Ovary (tissue), 9 donors: ENCODE measurements around the gene CCND1. TPM values are rescaled to one million over a fixed set of nuclear protein-coding genes. Genes with fewer than 3 reads are reported as not detected.

Experiments
- DNase-seq, 5 donors: peaks; one replicate each; pipeline ENCODE4 v3.0.0-alpha.2; 2019 to 2020
- H3K27ac ChIP-seq, 2 donors: fragments of 200-600 bp; one replicate each; pipeline versions ENCODE4 v1.5.1 to v1.8.0; 2019 to 2022
- H3K27me3 ChIP-seq: fragments of 200-600 bp; one replicate; pipeline ENCODE4 v1.8.0; 2022
- H3K36me3 ChIP-seq: fragments of 200-600 bp; sonication (generic); one replicate; pipeline ENCODE4 v1.5.1; 2019
- H3K4me1 ChIP-seq: one replicate; pipeline ENCODE4 v1.8.1; 2013; ENCODE audit warnings: mild to moderate bottlenecking, moderate library complexity; ENCODE audit not compliant: insufficient read depth
- H3K4me3 ChIP-seq: fragments of 200-600 bp; sonication (generic); one replicate; pipeline ENCODE4 v1.5.1; 2017
- H3K9me3 ChIP-seq, 2 donors: fragments of 200-600 bp in 1 of 2; sonication (generic) in 1 of 2; one replicate each; pipeline versions ENCODE4 v1.5.1 to v1.8.1; 2013 to 2019; ENCODE audit warnings: mild to moderate bottlenecking in 1 of 2, moderate library complexity in 1 of 2
- EP300 ChIP-seq: sonication (generic); formaldehyde crosslinking; IDR thresholded peaks from one replicate; pipeline ENCODE4 v1.6.1; 2017; ENCODE audit warnings: antibody characterized with exemption
- POLR2A ChIP-seq: fragments of 450-650 bp; IDR thresholded peaks from one replicate; pipeline ENCODE4 v1.6.1; 2017; ENCODE audit warnings: antibody characterized with exemption, mild to moderate bottlenecking, moderate library complexity
- WGBS, 3 donors: extraction: QIAGEN DNeasy Blood & Tissue Kit in 1 of 3; methylation state at CpG; one replicate each; pipeline versions ENCODE4 v1.1.5 to v1.1.7; 2013 to 2017; 5-methylcytosine and 5-hydroxymethylcytosine counted together
- intact Hi-C, 4 donors: fragments of 100-400 bp; cut with DNase I; formaldehyde crosslinking; loops; one replicate each; pipeline versions ENCODE4 v1.11.0 to v1.15.1; 2022 to 2023
- polyA plus RNA-seq, 2 donors: library from polyadenylated mRNA; stranded (reverse); fragments of 200-250 nt in 1 of 2; fragments of 350-450 nt in 1 of 2; fragmentation: Illumina TruSeq in 1 of 2; extraction: RNeasy Lipid Tissue Mini Kit (QIAGEN cat#74804) in 1 of 2; gene quantifications; one replicate each; pipeline ENCODE4 v1.2.3, GENCODE V29; 2013 to 2014
- total RNA-seq, 7 donors: library from RNA; depleted of rRNA in 2 of 7; stranded (reverse); fragments of >200 nt in 2 of 7; fragmentation: NEBNext Ultra II Directional in 3 of 7; extraction: Animal tissue kit (Norgen Biotek cat#: 25700) in 3 of 7; gene quantifications; one replicate each; pipeline versions ENCODE4 v1.1.0 to v1.2.4, GENCODE V29; 2016 to 2023
- TF ChIP-seq, protein P1 (sequence below), 3 donors: fragments of 450-650 bp in 2 of 3; fragments of 200-600 bp in 1 of 3; IDR thresholded peaks; one replicate each; pipeline versions ENCODE4 v1.5.1 to v1.8.0; 2016 to 2022; ENCODE audit warnings: antibody characterized with exemption in 3 of 3, mild to moderate bottlenecking in 1 of 3
- donor health status: DM: no; HTN: no; CAD: no; lungs with moderate emphysema.
- donor health status: DM: no; HTN: no; CAD: no.
- donor health status: Bipolar disorder and iron deficiency.
- donor health status: DM: yes; HTN: yes; CAD: no.
- donor health status: DM: no; HTN: no; CAD: no.
- donor health status: DM: yes; HTN: yes; CAD: no.

Gene CCND1
- total and polyA plus RNA-seq, 9 donors = 3.4 to 58.9 (median 19.2) TPM

DNA sequence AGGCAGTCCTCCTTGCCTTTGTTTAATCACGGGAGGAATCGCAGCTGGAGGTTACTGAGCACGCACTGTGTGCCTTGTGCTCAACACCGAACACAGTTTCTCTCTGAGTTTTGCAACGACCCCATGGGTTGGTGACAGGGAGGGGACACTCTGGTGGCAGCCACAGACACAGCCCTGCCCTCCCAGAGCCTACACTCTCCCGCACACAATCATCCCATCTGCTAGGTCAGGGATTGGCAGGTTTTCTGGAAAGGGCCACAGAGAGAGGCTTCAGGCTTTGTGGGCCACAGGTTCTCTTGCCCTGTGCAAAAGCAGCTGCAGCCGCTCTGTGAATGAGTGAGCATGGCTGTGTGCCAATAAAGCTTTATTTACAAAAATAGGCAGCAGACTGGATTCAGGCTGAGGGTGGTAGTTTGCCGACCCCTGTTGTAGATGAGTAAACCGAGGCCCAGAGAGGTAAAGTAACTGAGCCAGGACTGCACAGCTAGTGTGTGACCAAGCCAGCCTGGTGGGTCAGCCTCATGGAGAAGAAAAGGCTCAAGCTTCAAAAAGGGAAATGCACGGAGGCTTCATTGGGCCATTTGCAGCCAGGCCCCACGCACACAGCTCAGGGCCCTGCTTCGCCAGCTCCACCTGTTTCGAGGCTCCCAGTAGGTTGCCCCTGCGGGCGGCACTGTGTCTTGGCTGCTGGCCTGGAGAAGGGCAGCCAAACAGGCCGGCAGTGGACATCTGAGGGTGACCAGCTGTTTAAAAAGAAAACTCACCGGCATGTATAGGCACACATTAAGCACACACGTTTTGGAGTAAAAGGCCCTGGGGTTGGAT is 17.9 kb downstream of the CCND1 start:
- H3K4me3 ChIP-seq = no peak overlapping the region
- peak in 1 of 5 donors; percentile 15 for DNase-seq
- intact Hi-C loops = no loop called here
- TF ChIP-seq EP300 (no peak), POLR2A (no peak)
- TF ChIP-seq, protein P1, sequence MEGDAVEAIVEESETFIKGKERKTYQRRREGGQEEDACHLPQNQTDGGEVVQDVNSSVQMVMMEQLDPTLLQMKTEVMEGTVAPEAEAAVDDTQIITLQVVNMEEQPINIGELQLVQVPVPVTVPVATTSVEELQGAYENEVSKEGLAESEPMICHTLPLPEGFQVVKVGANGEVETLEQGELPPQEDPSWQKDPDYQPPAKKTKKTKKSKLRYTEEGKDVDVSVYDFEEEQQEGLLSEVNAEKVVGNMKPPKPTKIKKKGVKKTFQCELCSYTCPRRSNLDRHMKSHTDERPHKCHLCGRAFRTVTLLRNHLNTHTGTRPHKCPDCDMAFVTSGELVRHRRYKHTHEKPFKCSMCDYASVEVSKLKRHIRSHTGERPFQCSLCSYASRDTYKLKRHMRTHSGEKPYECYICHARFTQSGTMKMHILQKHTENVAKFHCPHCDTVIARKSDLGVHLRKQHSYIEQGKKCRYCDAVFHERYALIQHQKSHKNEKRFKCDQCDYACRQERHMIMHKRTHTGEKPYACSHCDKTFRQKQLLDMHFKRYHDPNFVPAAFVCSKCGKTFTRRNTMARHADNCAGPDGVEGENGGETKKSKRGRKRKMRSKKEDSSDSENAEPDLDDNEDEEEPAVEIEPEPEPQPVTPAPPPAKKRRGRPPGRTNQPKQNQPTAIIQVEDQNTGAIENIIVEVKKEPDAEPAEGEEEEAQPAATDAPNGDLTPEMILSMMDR (IDR thresholded peaks at IDR 0.05) = no peak
- no peaks in the 10 kb centered on the region for H3K4me1 ChIP-seq
- H3K9me3 ChIP-seq = no peaks in the 10 kb centered on the region
- H3K27me3 ChIP-seq = no peaks in the 10 kb centered on the region
- no peaks in the 10 kb centered on the region for H3K36me3 ChIP-seq
- H3K27ac ChIP-seq = no peak overlapping the region
- WGBS, 3 donors = 44 to 59% (median 52%) methylated on average over 18 of the region's 18 CpGs

DNA sequence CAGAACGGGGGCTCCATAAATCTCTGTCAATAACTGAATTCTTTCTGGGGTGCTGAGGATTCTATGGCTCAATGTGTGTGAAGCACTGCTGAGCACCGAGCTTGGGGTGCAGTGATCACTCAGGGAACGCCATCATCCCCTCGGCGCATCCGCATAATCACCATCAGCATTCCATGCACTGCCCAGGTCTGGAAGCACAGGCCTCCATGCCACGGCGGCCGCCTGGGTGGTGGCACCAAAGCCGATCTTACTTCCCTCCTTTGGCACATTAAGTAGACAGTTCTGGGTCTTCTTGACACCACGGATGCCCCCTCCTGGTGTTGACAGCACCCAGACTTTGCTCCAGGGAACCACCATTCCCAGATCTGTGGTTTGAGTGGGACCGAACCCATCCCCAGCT is 18.6 kb downstream of the CCND1 start:
- Histone ChIP-seq H3K27ac (no peak overlapping the region), H3K27me3 (no peaks in the 10 kb centered on the region), H3K4me3 (no peak overlapping the region), H3K4me1 (no peaks in the 10 kb centered on the region), H3K9me3 (no peaks in the 10 kb centered on the region), H3K36me3 (no peaks in the 10 kb centered on the region)
- TF ChIP-seq, protein P1 (IDR thresholded peaks at IDR 0.05) = no peak
- intact Hi-C loops = no loop called here
- WGBS, 3 donors = 85 to 86% (median 85%) methylated on average over 12 of the region's 12 CpGs
- DNase-seq = no peak

DNA sequence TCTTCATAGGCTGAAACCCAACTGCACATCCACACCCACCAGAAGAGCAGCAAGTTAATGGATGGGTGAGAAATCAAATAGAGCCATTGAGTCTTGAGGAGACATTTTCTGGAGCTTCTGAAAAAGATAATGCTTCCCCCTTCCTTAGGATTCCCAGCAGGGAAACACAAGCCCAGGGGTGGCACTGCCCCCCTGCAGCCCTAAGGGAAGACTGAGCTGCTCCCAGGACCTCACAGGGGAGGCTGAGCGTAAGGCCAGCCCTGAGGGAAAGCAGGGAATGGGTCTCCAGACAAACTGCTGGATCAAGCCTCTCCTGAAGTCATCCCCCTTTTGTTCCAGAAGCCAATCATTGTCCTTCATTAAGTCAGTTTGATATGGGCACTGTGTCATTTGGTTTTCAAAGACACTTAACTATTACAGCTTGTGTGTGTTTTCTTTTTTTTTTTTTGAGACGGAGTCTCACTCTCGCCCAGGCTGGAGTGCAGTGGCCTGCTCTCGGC is 19.1 kb downstream of the CCND1 start:
- TF ChIP-seq POLR2A (no peak), EP300 (no peak)
- TF ChIP-seq, protein P1 (IDR thresholded peaks at IDR 0.05) = no peak
- Histone ChIP-seq H3K27ac (no peak overlapping the region), H3K27me3 (no peaks in the 10 kb centered on the region), H3K9me3 (no peaks in the 10 kb centered on the region), H3K36me3 (no peaks in the 10 kb centered on the region), H3K4me1 (no peaks in the 10 kb centered on the region), H3K4me3 (no peak overlapping the region)
- intact Hi-C loops = no loop called here
- WGBS, 3 donors = 86 to 93% (median 86%) methylated on average over 4 of the region's 4 CpGs
- DNase-seq = peak in 1 of 5 donors; percentile 5

DNA sequence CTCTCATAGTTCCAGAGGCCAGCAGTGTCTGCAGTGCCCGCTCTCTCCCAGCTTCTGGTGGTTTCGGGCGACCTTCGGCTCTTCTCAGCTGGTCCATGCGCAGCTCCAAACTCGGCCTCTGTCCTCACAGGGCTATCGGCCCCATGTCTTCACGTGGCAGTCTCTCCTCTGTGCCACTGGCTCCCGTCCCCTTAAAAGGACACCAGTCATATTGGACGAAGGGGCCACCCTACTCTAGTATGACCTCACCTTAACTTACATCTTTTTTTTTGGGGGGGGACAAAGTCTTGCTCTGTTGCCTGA is 20.4 kb downstream of the CCND1 start:
- Histone ChIP-seq H3K4me1 (no peaks in the 10 kb centered on the region), H3K4me3 (no peak overlapping the region), H3K36me3 (no peaks in the 10 kb centered on the region), H3K9me3 (no peaks in the 10 kb centered on the region), H3K27ac (no peak overlapping the region), H3K27me3 (no peaks in the 10 kb centered on the region)
- TF ChIP-seq EP300 = no peak
- TF ChIP-seq, protein P1 (IDR thresholded peaks at IDR 0.05) = no peak
- no peak for TF ChIP-seq POLR2A
- peak in 1 of 5 donors; percentile 10 for DNase-seq
- intact Hi-C loops = no loop called here
- WGBS, 3 donors = 70 to 87% (median 76%) methylated on average over 10 of the region's 10 CpGs
